Subcutaneous abdominal adipose tissue (tissue), 5 donors: ENCODE data around the gene SLC7A4.

Experiments
- H3K27ac ChIP-seq: one replicate; pipeline ENCODE4 v1.7.0; 2013; ENCODE audit warnings: low read depth, mild to moderate bottlenecking, inconsistent platforms, low read length, moderate library complexity
- H3K27me3 ChIP-seq, 5 donors: one replicate each; pipeline ENCODE4 v1.7.0; 2013; ENCODE audit warnings: low read length in 5 of 5, inconsistent platforms in 1 of 5; ENCODE audit not compliant: control insufficient read depth in 5 of 5, insufficient read depth in 4 of 5
- H3K36me3 ChIP-seq, 5 donors: one replicate each; pipeline ENCODE4 v1.7.0; 2013; ENCODE audit warnings: low read length in 5 of 5; ENCODE audit not compliant: control insufficient read depth in 5 of 5, insufficient read depth in 5 of 5
- H3K4me1 ChIP-seq, 5 donors: one replicate each; pipeline ENCODE4 v1.7.0; 2013; ENCODE audit warnings: low read length in 5 of 5, mild to moderate bottlenecking in 3 of 5, moderate library complexity in 1 of 5; ENCODE audit not compliant: control insufficient read depth in 5 of 5, insufficient read depth in 5 of 5
- H3K4me3 ChIP-seq, 5 donors: one replicate each; pipeline ENCODE4 v1.7.0; 2013; ENCODE audit warnings: low read length in 5 of 5, low read depth in 1 of 5
- H3K9ac ChIP-seq, 5 donors: one replicate each; pipeline ENCODE4 v1.7.0; 2013; ENCODE audit warnings: low read length in 5 of 5, mild to moderate bottlenecking in 4 of 5, moderate library complexity in 3 of 5
- H3K9me3 ChIP-seq, 5 donors: one replicate each; pipeline ENCODE4 v1.7.0; 2013; ENCODE audit warnings: low read length in 5 of 5; ENCODE audit not compliant: control insufficient read depth in 5 of 5
- donor health status: healthy.
- donor health status: healthy.
- donor health status: healthy.
- donor health status: healthy.
- donor health status: healthy.

Gene SLC7A4

GRCh38 chr22:21032037-21032867 is at the start of gene SLC7A4:
Gene SLC7A4, minus strand, starts transcription at chr22:21032561. Its CDS starts 749 bp downstream, at chr22:21031812.
- Histone ChIP-seq H3K9ac (peak within 1 kb of the TSS in 1 of 5 donors; percentile 58), H3K9me3 (no peaks in the 10 kb centered on the region), H3K36me3 (no peaks in the 10 kb centered on the region), H3K4me1 (peaks cover 0 to 31% (median 18%) of the 10 kb centered on the region in 5 donors), H3K4me3 (peak within 1 kb of the TSS; percentile 39 to 68 (median 64)), H3K27ac (no peak within 1 kb of the TSS), H3K27me3 (peaks cover 3 to 23% (median 9%) of the 10 kb centered on the region in 5 donors)

GRCh38 chr22:21080435-21081137 is 48.2 kb upstream of the SLC7A4 start:
- Histone ChIP-seq H3K4me3 (no peak overlapping the region), H3K4me1 (no peaks in the 10 kb centered on the region), H3K27ac (no peak overlapping the region), H3K9ac (no peak overlapping the region), H3K27me3 (peaks cover 0 to 10% (median 4%) of the 10 kb centered on the region in 5 donors), H3K9me3 (no peaks in the 10 kb centered on the region), H3K36me3 (no peaks in the 10 kb centered on the region)

GRCh38 chr22:21079493-21079892 is 47.1 kb upstream of the SLC7A4 start:
- H3K4me1 ChIP-seq, result no peaks in the 10 kb centered on the region
- no peak overlapping the region for H3K9ac ChIP-seq
- H3K36me3 ChIP-seq, result no peaks in the 10 kb centered on the region
- peaks cover 0 to 10% (median 4%) of the 10 kb centered on the region in 5 donors for H3K27me3 ChIP-seq
- no peak overlapping the region for H3K4me3 ChIP-seq
- H3K27ac ChIP-seq, result no peak overlapping the region
- no peaks in the 10 kb centered on the region for H3K9me3 ChIP-seq

GRCh38 chr22:21078916-21079315 is 46.6 kb upstream of the SLC7A4 start:
- Histone ChIP-seq H3K27ac (no peak overlapping the region), H3K27me3 (peaks cover 0 to 10% (median 4%) of the 10 kb centered on the region in 5 donors), H3K36me3 (no peaks in the 10 kb centered on the region), H3K4me3 (no peak overlapping the region), H3K4me1 (peaks cover 0 to 3% (median 0%) of the 10 kb centered on the region in 5 donors), H3K9ac (no peak overlapping the region), H3K9me3 (no peaks in the 10 kb centered on the region)

GRCh38 chr22:21077884-21078508 is 45.6 kb upstream of the SLC7A4 start:
- no peaks in the 10 kb centered on the region for H3K9me3 ChIP-seq
- no peaks in the 10 kb centered on the region for H3K36me3 ChIP-seq
- H3K27ac ChIP-seq, result no peak overlapping the region
- no peak overlapping the region for H3K9ac ChIP-seq
- H3K4me3 ChIP-seq, result no peak overlapping the region
- peaks cover 0 to 10% (median 4%) of the 10 kb centered on the region in 5 donors for H3K27me3 ChIP-seq
- peaks cover 0 to 5% (median 0%) of the 10 kb centered on the region in 5 donors for H3K4me1 ChIP-seq

DNA sequence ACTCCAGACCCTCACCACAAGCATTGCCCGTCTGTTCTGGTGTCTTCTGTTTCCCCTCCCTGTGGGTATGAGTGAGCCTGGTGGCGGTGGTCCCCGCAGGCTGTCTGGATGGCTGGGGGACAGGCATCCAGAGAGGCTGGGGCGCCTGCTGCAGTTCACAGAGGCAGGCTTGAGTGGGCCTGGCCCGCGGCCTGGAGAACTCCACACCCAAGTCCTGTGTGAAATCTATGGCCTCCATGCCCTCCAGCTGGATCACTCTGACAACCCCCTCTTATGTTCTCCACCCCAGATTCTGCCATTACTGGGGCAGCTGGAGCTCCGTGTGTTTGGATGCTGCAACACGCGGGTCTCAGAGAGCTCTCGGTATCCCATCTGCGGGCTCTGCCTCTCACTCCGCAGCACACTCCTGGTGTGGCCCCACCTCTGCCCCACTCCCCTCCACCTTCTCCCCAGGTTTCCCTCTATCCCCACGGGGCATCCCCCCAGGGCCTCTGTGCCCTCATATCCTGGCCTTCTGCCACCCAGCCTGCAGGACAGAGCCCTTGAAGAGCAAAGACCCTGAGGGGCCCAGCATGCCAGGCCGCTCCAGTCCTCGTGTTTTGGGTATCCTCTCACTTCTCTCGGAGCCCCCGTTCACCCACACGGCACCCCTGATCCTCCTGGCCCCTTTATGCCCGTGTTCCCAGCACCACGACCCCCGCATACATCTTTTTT is 44.7 kb upstream of the SLC7A4 start:
- no peak overlapping the region for H3K9ac ChIP-seq
- peaks cover 0 to 5% (median 0%) of the 10 kb centered on the region in 5 donors for H3K4me1 ChIP-seq
- H3K27ac ChIP-seq, result no peak overlapping the region
- no peak overlapping the region for H3K4me3 ChIP-seq
- peaks cover 0 to 10% (median 4%) of the 10 kb centered on the region in 5 donors for H3K27me3 ChIP-seq
- no peaks in the 10 kb centered on the region for H3K9me3 ChIP-seq
- no peaks in the 10 kb centered on the region for H3K36me3 ChIP-seq

DNA sequence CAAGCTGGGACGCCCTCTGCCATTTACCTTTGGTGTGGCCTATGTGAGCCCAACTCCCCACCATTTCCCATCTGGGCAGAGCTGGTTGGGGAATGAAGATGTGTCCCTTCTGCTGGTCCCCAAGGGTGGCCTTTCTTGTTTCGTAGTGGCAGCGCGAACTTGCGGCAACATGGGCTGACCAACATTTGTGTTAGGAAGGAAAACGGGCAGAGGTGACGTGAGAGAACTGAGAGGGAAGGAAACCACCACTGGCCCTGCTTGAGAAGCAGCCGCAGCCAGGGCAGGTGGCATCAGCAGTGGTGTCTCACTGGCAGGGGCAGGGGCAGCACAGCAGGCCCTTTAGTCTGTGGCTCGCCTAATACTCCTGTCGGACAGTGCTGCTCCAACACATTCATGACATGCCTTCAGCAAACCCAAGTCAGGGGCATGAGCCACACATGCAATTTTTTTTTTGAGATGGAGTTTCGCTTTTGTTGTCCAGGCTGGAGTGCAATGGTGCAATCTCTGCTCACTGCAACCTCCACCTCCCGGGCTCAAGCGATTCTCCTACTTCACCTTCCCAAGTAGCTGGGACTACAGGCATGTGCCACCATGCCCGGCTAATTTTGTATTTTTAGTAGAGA is 43.3 kb upstream of the SLC7A4 start:
- Histone ChIP-seq H3K4me3 (no peak overlapping the region), H3K36me3 (no peaks in the 10 kb centered on the region), H3K27me3 (peaks cover 0 to 12% (median 8%) of the 10 kb centered on the region in 5 donors), H3K9me3 (peaks cover 0 to 3% (median 0%) of the 10 kb centered on the region in 5 donors), H3K9ac (no peak overlapping the region), H3K27ac (no peak overlapping the region), H3K4me1 (peaks cover 0 to 5% (median 0%) of the 10 kb centered on the region in 5 donors)

GRCh38 chr22:21074102-21074715 is 41.8 kb upstream of the SLC7A4 start:
- H3K4me3 ChIP-seq, result no peak overlapping the region
- H3K4me1 ChIP-seq, result peaks cover 0 to 5% (median 0%) of the 10 kb centered on the region in 5 donors
- H3K9me3 ChIP-seq, result peaks cover 0 to 3% (median 0%) of the 10 kb centered on the region in 5 donors
- H3K27ac ChIP-seq, result no peak overlapping the region
- no peak overlapping the region for H3K9ac ChIP-seq
- no peaks in the 10 kb centered on the region for H3K36me3 ChIP-seq
- peaks cover 0 to 12% (median 4%) of the 10 kb centered on the region in 5 donors for H3K27me3 ChIP-seq

- no peaks in the 10 kb centered on the region for H3K36me3 ChIP-seq
- peaks cover 0 to 8% (median 4%) of the 10 kb centered on the region in 5 donors for H3K27me3 ChIP-seq
- no peak overlapping the region for H3K4me3 ChIP-seq
- H3K9me3 ChIP-seq, result peaks cover 0 to 3% (median 0%) of the 10 kb centered on the region in 5 donors
- H3K4me1 ChIP-seq, result peaks cover 0 to 5% (median 0%) of the 10 kb centered on the region in 5 donors
- H3K27ac ChIP-seq, result no peak overlapping the region
- H3K9ac ChIP-seq, result no peak overlapping the region
Observed at GRCh38 chr22:21073482-21073881, 41.1 kb upstream of the SLC7A4 start.
